NCI-H1092 treated with DMSO at 0.1 percent for 48 hours (cell line): ENCODE results near the gene C16orf82.
A peak's percentile ranks its signal among the peaks of the same experiment; 100 is the strongest.
"Not testable (repeated sequence)": the region's sequence is repeated elsewhere in the genome, so short reads cannot be mapped to it uniquely, and the experiment has no call there.

Source experiments
- DNase-seq: peaks from one replicate; lab custom pipeline; 2025; lab: John Stamatoyannopoulos, UW

The C16orf82 gene

GRCh38 chr16:27066668-27067537, at the start of gene C16orf82:
Gene C16orf82 (plus strand): TSS chr16:27066927.
- peak; percentile 9 for DNase-seq

- DNase-seq, result no peak
Measured at GRCh38 chr16:27020031-27020430, 46.7 kb upstream of the C16orf82 start.

GRCh38 chr16:27024010-27024409, 42.7 kb upstream of the C16orf82 start:
- DNase-seq, result no peak

GRCh38 chr16:27025581-27025980, 41.1 kb upstream of the C16orf82 start:
- DNase-seq, result no peak

DNA sequence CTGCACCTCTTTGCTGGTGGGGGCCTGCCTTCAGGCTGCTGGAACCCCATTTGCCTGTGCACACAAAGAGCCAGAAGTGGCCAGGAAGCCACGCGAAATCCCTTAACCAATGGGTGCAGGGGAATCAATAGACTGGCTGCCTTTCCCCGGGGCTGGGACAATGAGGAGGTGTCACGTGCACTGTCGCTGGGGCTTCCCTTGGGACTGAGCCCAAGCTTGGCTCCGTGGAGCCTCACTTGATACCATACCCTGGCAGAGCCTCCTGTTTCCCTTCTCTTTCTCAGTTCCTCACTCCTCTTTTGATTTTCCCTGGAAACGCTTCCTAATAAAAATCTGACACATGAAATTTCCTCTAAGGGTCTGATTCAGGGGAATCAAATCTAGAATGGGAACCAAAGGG, 38.8 kb upstream of the C16orf82 start:
- DNase-seq, result no peak

DNA sequence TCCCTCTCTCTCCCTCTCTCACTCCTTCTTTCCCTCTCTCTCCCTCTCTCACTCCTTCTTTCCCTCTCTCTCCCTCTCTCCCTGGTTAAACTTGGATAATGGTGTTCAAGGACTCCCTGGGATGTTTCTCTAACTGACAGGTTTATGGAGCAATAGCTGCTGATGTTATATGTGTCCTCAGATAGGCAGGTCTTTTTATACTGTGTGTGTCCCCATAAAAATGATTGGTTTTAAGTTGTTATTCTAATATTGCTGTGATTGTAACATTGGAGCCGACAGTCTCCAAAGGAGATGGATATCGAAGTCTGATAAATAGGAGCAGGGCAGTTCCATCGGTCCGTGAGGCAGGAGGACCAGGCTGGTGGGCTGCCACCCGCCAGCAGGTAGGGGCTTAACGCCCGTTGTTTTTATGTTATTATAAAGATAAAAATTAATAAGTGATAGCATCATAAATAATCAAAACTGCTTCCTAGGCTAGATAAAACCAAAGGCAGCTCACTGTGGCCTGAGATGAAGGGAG, 38.1 kb upstream of the C16orf82 start:
- no peak for DNase-seq

DNA sequence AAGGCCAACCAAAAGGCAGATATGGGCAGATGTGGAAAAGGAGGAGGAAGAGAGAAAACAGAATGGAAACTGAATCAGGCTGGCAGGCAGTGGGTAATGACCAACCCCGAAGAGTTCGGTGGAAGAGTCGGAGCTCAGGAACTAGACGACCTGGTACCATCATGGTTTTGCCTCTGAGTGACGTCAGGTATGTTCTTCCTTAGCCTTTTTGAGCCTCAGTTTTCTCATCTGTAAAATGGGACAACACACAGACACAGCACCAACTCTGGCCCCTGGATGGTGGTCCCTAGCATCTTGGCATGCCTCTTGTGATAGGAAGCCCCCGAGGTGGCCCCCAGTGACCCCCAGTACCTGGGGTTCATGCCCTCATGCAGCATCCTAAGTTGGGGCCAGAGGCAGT, 37.2 kb upstream of the C16orf82 start:
- no peak for DNase-seq

DNA sequence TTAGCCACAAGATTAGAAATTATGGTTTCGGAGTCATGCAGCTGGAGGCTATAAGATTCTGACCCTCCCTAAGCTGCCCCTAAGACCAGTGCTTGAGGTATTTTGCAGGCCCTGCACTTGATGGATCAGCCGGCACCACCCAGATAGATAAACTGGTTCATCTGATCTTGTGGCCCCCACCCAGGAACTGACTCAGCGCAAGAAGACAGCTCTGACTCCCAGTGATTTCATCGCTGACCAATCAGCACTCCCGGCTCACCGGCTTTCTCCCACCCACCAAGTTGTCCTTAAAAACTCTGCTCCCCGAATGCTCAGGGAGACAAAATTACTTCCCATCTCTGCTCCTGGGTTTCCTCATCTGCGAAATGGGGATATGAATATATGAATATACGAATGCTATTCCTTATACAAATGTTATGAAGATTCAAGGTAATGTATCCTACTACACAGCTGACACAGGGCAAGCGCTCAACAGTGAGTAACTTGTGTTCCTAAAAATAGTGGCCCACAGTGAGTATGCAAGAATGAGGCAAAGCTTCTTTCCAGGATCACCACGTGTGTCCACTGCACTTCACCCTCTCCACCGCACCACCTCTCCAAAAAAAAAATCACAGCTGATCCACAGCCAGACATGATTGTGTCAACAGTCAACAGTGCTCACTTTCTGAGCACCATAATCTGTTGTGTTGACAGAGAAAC, 33.3 kb upstream of the C16orf82 start:
- DNase-seq, result no peak

DNA sequence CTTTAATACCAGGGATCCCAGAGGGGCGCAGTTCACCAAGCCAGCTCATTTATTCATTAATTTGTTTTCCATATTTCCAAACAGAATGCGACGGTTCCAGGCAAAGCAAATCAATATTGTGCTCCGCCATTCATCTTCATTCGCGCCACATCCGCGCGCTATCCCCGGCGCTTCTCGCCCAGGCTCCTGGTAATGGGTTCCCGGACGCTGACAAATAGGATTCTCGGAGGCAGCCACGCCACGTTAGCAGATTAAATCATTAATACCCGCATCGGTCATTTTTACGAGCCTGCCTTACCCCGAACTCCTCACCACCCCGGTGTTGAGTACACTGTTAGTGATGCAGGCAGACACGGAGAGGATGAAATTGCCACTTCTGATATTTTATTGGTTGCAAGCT, 26.0 kb upstream of the C16orf82 start:
- no peak for DNase-seq

DNA sequence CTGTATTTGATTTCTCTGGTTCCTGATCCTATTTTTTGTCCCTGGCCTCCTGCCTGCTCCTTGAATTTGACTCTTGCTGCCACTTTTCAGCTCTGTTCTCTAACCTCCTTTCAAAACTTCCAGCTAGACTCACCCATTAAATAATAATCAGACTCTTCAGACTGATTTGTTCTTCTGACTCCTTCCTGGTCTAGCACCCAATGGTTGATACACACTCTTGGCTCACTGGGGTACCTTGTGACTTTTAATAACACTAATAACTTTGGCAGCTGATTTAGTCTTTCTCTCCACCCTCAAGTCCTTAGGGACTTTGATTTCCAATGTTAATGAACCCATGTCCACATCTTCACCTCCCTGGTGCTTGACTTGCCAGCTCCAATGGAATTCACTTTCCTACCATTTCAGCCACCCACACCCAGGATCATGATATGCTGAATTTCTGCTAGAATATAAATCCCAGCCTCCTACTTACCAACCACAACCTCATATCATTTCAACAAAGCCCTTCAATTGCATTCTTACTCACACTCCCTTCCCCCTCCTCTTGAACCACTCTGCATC, 19.7 kb upstream of the C16orf82 start:
- no peak for DNase-seq

DNA sequence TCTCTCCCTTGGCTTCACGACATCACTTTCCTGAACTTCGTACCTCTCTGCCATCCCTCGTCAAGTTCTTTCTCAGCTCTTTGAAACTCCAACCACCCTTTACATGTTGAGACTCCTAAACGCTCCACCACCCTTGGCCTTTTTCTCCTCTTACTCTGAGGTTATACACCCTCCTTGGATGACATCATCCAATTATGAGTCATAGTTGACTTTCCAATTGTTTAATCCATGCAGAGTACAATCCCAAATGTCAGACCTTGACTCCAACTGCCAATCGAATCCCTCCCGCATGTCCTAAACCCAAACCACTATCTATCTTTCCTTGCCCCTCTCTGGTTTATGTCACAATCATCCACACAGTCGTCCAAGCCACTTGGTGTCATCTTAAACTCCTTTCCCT, 18.4 kb upstream of the C16orf82 start:
- DNase-seq, result no peak

DNA sequence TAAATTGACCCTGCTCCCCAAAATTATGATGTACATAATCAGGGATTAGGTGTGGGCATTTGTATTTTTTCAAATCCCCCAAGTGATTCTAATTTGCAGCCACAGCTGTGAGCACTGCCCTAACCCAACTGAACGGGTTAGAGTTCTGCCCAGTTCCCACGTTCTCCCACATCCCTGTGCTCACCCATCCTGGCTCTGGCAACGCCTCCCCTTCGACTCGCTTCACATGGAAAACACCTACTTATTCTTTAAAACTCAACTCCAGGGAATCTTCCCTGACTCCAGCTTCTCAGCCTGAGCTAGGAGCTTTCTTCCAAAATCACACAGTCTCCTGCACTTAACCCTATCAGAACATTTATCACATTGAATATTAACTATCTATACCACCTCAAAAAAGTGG, 17.6 kb upstream of the C16orf82 start:
- no peak for DNase-seq

DNA sequence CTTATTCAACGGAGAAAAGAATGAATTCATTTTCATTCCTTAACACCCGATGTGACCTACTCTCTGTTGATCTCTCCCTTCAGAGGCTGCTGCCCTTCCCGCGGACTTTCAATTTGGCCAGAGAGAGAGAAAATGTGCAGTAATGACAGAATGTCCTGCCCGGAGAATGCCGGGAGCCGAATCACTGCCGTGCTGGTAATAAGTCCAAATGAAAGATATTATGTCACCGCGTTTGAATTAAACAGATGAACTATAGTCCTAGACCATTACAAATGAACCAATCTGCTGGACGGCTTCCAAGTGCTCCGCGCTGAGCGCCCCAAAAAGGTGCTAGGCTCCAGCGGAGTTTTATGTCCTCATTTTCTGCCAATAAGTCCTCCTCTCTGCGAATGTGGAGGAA, 14.7 kb upstream of the C16orf82 start:
- DNase-seq, result no peak

DNA sequence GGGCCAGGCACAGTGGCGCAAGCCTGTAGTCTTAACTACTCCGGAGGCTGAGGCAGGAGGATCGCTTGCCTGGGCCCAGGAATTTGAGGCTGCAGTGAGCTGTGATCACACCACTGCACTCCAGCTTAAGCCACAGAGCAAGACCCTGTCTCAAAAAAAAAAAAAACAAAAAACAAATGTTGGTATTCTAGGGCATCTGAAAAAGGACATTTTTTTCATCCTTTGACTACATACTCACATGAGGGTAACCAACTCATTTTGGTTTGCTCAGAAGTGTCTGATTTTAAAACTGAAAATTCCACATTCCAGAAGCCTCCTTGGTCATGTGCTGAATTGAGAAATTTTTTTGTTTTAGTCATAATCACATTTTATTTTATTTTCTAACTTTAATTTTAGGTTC, 12.7 kb upstream of the C16orf82 start:
- DNase-seq, result no peak

DNA sequence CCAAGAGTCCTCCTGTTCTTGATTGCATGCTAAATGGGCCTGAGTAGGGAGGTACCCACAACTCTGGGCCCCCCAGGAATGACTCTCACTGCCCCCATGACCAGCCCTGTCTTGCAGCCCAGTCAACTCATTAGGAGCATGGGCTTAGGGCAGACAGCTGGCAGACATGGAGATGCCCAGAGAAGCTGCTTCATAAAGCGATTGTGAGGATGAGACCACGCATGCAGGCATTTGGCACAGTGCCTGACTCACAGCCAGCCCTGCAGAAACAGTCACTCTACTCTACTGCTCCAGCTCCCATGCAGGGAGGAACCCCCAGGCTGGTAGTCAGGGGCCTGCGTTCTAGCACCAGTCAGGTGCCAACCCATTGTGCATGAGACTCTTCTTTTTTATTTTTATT, 8.4 kb upstream of the C16orf82 start:
- no peak for DNase-seq

GRCh38 chr16:27070776-27071175, 4.0 kb downstream of the C16orf82 start:
- no peak for DNase-seq

- no peak for DNase-seq
Measured at GRCh38 chr16:27073733-27074132, 7.0 kb downstream of the C16orf82 start.

GRCh38 chr16:27080895-27081294, 14.2 kb downstream of the C16orf82 start:
- DNase-seq, result no peak

DNA sequence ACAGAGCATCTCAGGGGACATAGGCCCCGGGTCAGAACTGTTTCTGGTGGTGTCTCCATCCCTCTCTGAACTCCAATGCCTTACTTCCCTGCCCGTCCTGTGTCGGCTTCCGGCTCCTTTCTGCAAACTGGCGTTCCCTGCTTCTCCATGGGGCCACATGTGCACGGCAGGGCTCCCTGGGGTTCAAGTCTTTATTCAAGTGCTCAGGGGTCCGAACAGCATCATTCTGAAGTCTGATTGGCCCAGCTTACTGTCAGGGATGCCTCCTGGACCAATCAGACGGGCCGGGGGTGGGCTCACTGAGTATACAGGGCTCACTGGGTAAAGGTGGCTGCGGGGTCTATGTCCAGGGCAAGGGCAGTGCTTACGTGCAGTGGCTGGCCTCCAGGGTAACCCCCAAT, 17.1 kb downstream of the C16orf82 start:
- DNase-seq, result no peak

DNA sequence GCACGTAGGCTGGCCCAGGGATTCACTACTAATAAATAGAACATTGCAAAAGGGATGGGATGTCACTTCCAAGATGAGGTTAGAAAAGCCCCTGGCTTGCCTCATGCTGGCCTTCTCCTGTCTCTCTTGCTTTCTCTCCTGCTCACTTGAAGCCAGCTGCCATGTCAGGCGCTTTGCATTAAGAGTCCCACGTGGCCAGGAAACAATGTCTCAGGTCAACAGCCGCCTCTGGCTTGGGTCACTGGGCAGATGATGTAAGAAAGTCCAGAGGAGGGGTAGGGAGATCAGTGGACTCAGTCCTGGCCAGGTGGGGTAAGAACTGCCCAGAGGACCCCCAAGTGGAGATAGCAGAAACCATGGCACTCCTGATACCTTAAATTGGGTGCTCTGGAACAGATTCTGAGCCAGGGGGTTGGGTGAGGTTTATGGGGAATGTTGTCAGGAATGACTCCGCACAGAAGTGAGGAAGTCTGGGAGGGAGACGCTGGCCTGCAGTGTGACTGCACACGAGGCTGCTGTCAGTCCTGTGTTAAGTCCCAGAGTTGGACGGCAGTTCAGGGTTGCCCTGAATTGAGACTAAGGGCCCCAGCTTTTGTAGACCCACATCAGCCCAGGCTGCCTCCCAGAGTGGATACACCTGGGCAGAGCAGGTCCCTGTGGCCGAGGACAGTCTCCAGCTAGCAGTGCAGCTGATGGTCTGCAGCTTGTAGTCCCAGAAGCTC, 17.7 kb downstream of the C16orf82 start:
- DNase-seq, result no peak

DNA sequence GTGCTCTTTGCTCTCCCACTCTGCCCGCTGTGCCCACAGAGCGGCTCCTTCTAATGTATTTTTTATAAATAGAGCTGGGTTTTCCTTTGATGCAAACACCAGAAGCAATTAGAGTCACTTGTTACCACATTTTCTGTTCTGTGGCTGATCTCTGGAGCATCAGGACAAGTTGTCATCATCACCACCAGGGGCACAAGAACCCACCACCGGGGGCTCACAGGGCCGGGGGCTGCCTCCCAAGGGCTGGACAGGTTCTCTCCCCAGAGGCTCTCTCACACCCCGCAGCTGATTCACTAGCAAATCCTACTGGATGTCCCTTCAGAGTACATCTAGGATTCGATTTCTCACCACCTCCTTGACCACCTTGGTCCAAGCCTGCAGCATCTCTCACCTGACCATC, 18.5 kb downstream of the C16orf82 start:
- DNase-seq, result no peak

- not testable (repeated sequence) for DNase-seq
Measured at GRCh38 chr16:27086031-27086430, 19.3 kb downstream of the C16orf82 start.
